Testis (tissue), 2 donors: Measurements from ENCODE around the gene MSI2.

Source experiments
- CTCF ChIP-seq, 3 experiments: fragments of 450-650 bp in 2 of 3; fragments of 200-600 bp in 1 of 3; sonication (generic) in 1 of 3; IDR thresholded peaks; one replicate each; pipeline ENCODE4 v1.5.1; 2016 to 2019; ENCODE audit warnings: antibody characterized with exemption in 3 of 3, mild to moderate bottlenecking in 2 of 3, moderate library complexity in 1 of 3
- POLR2A ChIP-seq: fragments of 450-650 bp; IDR thresholded peaks from one replicate; pipeline ENCODE4 v1.6.1; 2017; ENCODE audit warnings: antibody characterized with exemption, mild to moderate bottlenecking, moderate library complexity

- no peak for TF ChIP-seq CTCF (IDR thresholded peaks at IDR 0.05)
- TF ChIP-seq POLR2A, result no peak
Measured at GRCh38 chr17:57281887-57282286, 25.6 kb downstream of the MSI2 start.
